ENCODE measurements around the gene C2CD3. TPM values are rescaled to one million over a fixed set of nuclear protein-coding genes. Genes with fewer than 3 reads are reported as not detected.

C2CD3 gene
- polyA plus RNA-seq, 1 donor = 19.1 TPM

Other genes starting within 250 kb of the C2CD3 start
- 0.35 TPM for gene DNAJB13, start 220.0 kb downstream of the C2CD3 start, polyA plus RNA-seq (ENCODE audit: insufficient read length)
- gene UCP2, start 188.2 kb downstream of the C2CD3 start, polyA plus RNA-seq (ENCODE audit: insufficient read length) = 143 TPM
- gene UCP3, start 161.9 kb downstream of the C2CD3 start, polyA plus RNA-seq (ENCODE audit: insufficient read length) = 4.5 TPM
- gene PPME1, start 287 bp upstream of the C2CD3 start, polyA plus RNA-seq (ENCODE audit: insufficient read length) = 40.6 TPM
- gene P4HA3, start 140.6 kb upstream of the C2CD3 start, polyA plus RNA-seq (ENCODE audit: insufficient read length) = 0.94 TPM
- gene PGM2L1, start 227.4 kb upstream of the C2CD3 start, polyA plus RNA-seq (ENCODE audit: insufficient read length) = 5.4 TPM